Measurements from ENCODE around the gene ARHGAP26. TPM values are rescaled to one million over a fixed set of nuclear protein-coding genes. Genes with fewer than 3 reads are reported as not detected.

Gene ARHGAP26
- total and polyA plus RNA-seq, 7 experiments from 2014 or later = 10.5 to 123 (median 22.7) TPM

- Mint-ChIP-seq H3K36me3 (peaks cover 0 to 25% (median 21%) of the 10 kb centered on the region in 5 donors), H3K9me3 (no peaks in the 10 kb centered on the region), H3K27me3 (no peaks in the 10 kb centered on the region), H3K27ac (peak overlapping the region in 2 of 9 donors; percentile 24 to 84), H3K4me3 (no peak overlapping the region), H3K4me1 (peaks cover 24 to 71% (median 34%) of the 10 kb centered on the region in 7 donors)
- Histone ChIP-seq H3K27me3 (ENCODE audit: control insufficient read depth in 2 of 2, insufficient read depth in 2 of 2, low read length in 2 of 2) (no peaks in the 10 kb centered on the region), H3K36me3 (ENCODE audit: control insufficient read depth in 2 of 3, insufficient read depth in 3 of 3, low read length in 3 of 3) (no peaks in the 10 kb centered on the region), H3K4me3 (ENCODE audit: low read length) (no peak overlapping the region), H3K4me1 (ENCODE audit: control insufficient read depth in 2 of 2, insufficient read depth in 2 of 2, low read length in 2 of 2) (peaks cover 11 to 47% of the 10 kb centered on the region in 2 donors), H3K27ac (ENCODE audit: low read depth, low read length) (no peak overlapping the region), H3K9me3 (ENCODE audit: control insufficient read depth in 2 of 3, low read length in 3 of 3) (no peaks in the 10 kb centered on the region)
- no peak for ATAC-seq
- intact Hi-C loops (cut with micrococcal nuclease) = loop anchor here in 1 of 2 donors (5.0 kb wide), 1 partner anchor 55 kb away; no protein-coding TSS in a partner anchor
- no peak for DNase-seq
- ChIA-PET CTCF (no interaction called here), POLR2A (no interaction called here)
These were observed 457.1 kb downstream of the ARHGAP26 start for GRCh38 chr5:143227301-143227700.

GRCh38 chr5:143228597-143229293, 458.6 kb downstream of the ARHGAP26 start:
- Mint-ChIP-seq H3K9me3 (no peaks in the 10 kb centered on the region), H3K4me3 (peak overlapping the region in 1 of 10 donors; percentile 21), H3K4me1 (peaks cover 15 to 58% (median 24%) of the 10 kb centered on the region in 7 donors), H3K27me3 (peaks cover 0 to 2% (median 0%) of the 10 kb centered on the region in 5 donors), H3K36me3 (peaks cover 0 to 17% (median 11%) of the 10 kb centered on the region in 5 donors), H3K27ac (peak overlapping the region in 8 of 9 donors; percentile 60 to 92 (median 81))
- ChIA-PET POLR2A (no interaction called here), CTCF (no interaction called here)
- no peak overlapping the region for H3K4me3 ChIP-seq (ENCODE audit: low read length)
- H3K9me3 ChIP-seq (ENCODE audit: control insufficient read depth in 2 of 3, low read length in 3 of 3) = no peaks in the 10 kb centered on the region
- H3K27me3 ChIP-seq (ENCODE audit: control insufficient read depth in 2 of 2, insufficient read depth in 2 of 2, low read length in 2 of 2) = no peaks in the 10 kb centered on the region
- intact Hi-C loops (cut with micrococcal nuclease) = loop anchor here in 1 of 2 donors (5.0 kb wide), 1 partner anchor 54 kb away; no protein-coding TSS in a partner anchor
- H3K4me1 ChIP-seq (ENCODE audit: control insufficient read depth in 2 of 2, insufficient read depth in 2 of 2, low read length in 2 of 2) = peaks cover 11 to 35% of the 10 kb centered on the region in 2 donors
- ATAC-seq (no peak), DNase-seq (no peak)
- H3K27ac ChIP-seq (ENCODE audit: low read depth, low read length) = no peak overlapping the region
- no peaks in the 10 kb centered on the region for H3K36me3 ChIP-seq (ENCODE audit: control insufficient read depth in 2 of 3, insufficient read depth in 3 of 3, low read length in 3 of 3)

- intact Hi-C loops (cut with micrococcal nuclease) = loop anchor here in 1 of 2 donors (5.0 kb wide), 1 partner anchor 53 kb away; no protein-coding TSS in a partner anchor
- no peaks in the 10 kb centered on the region for H3K9me3 ChIP-seq (ENCODE audit: control insufficient read depth in 2 of 3, low read length in 3 of 3)
- Mint-ChIP-seq H3K4me1 (peaks cover 13 to 53% (median 24%) of the 10 kb centered on the region in 7 donors), H3K4me3 (peak overlapping the region; percentile 24 to 81 (median 58)), H3K27ac (peak overlapping the region; percentile 4 to 92 (median 82)), H3K36me3 (peaks cover 0 to 14% (median 6%) of the 10 kb centered on the region in 5 donors), H3K9me3 (no peaks in the 10 kb centered on the region), H3K27me3 (peaks cover 0 to 4% (median 0%) of the 10 kb centered on the region in 5 donors)
- DNase-seq (peak in 3 of 9 donors; percentile 2 to 42 (median 16)), ATAC-seq (peak; percentile 61)
- H3K4me1 ChIP-seq (ENCODE audit: control insufficient read depth in 2 of 2, insufficient read depth in 2 of 2, low read length in 2 of 2) = peaks cover 11 to 28% of the 10 kb centered on the region in 2 donors
- H3K4me3 ChIP-seq (ENCODE audit: low read length) = peak overlapping the region; percentile 19
- no peaks in the 10 kb centered on the region for H3K27me3 ChIP-seq (ENCODE audit: control insufficient read depth in 2 of 2, insufficient read depth in 2 of 2, low read length in 2 of 2)
- no peaks in the 10 kb centered on the region for H3K36me3 ChIP-seq (ENCODE audit: control insufficient read depth in 2 of 3, insufficient read depth in 3 of 3, low read length in 3 of 3)
- POLR2A ChIA-PET = no interaction called here
- CTCF ChIA-PET = no interaction called here
- peak overlapping the region; percentile 16 for H3K27ac ChIP-seq (ENCODE audit: low read depth, low read length)
These were observed 459.3 kb downstream of the ARHGAP26 start for GRCh38 chr5:143229426-143229895.

GRCh38 chr5:143229896-143230675, 459.9 kb downstream of the ARHGAP26 start:
- peaks cover 11 to 25% of the 10 kb centered on the region in 2 donors for H3K4me1 ChIP-seq (ENCODE audit: control insufficient read depth in 2 of 2, insufficient read depth in 2 of 2, low read length in 2 of 2)
- Mint-ChIP-seq H3K36me3 (peaks cover 0 to 10% (median 3%) of the 10 kb centered on the region in 5 donors), H3K4me3 (peak overlapping the region; percentile 24 to 81 (median 58)), H3K9me3 (no peaks in the 10 kb centered on the region), H3K27me3 (peaks cover 0 to 4% (median 0%) of the 10 kb centered on the region in 5 donors), H3K4me1 (peaks cover 13 to 49% (median 24%) of the 10 kb centered on the region in 7 donors), H3K27ac (peak overlapping the region; percentile 56 to 92 (median 82))
- CTCF ChIA-PET = no interaction called here
- DNase-seq (peak in 7 of 9 donors; percentile 14 to 65 (median 37)), ATAC-seq (peak; percentile 86)
- no peaks in the 10 kb centered on the region for H3K9me3 ChIP-seq (ENCODE audit: control insufficient read depth in 2 of 3, low read length in 3 of 3)
- peak overlapping the region; percentile 16 for H3K27ac ChIP-seq (ENCODE audit: low read depth, low read length)
- H3K27me3 ChIP-seq (ENCODE audit: control insufficient read depth in 2 of 2, insufficient read depth in 2 of 2, low read length in 2 of 2) = no peaks in the 10 kb centered on the region
- POLR2A ChIA-PET = no interaction called here
- no peaks in the 10 kb centered on the region for H3K36me3 ChIP-seq (ENCODE audit: control insufficient read depth in 2 of 3, insufficient read depth in 3 of 3, low read length in 3 of 3)
- H3K4me3 ChIP-seq (ENCODE audit: low read length) = peak overlapping the region; percentile 19
- intact Hi-C loops (cut with micrococcal nuclease) = loop anchor here (1.0 to 5.0 kb wide), 2 partner anchors 8 to 52 kb away; no protein-coding TSS in a partner anchor

GRCh38 chr5:143230676-143230996, 460.5 kb downstream of the ARHGAP26 start:
- Mint-ChIP-seq H3K4me3 (peak overlapping the region in 3 of 10 donors; percentile 13 to 58 (median 44)), H3K9me3 (no peaks in the 10 kb centered on the region), H3K27ac (peak overlapping the region in 3 of 9 donors; percentile 64 to 92 (median 92)), H3K36me3 (peaks cover 0 to 9% (median 2%) of the 10 kb centered on the region in 5 donors), H3K27me3 (peaks cover 0 to 4% (median 0%) of the 10 kb centered on the region in 5 donors), H3K4me1 (peaks cover 13 to 49% (median 24%) of the 10 kb centered on the region in 7 donors)
- ChIA-PET CTCF (no interaction called here), POLR2A (no interaction called here)
- H3K4me1 ChIP-seq (ENCODE audit: control insufficient read depth in 2 of 2, insufficient read depth in 2 of 2, low read length in 2 of 2) = peaks cover 11 to 25% of the 10 kb centered on the region in 2 donors
- H3K36me3 ChIP-seq (ENCODE audit: control insufficient read depth in 2 of 3, insufficient read depth in 3 of 3, low read length in 3 of 3) = no peaks in the 10 kb centered on the region
- no peak overlapping the region for H3K4me3 ChIP-seq (ENCODE audit: low read length)
- DNase-seq (peak in 1 of 9 donors; percentile 44), ATAC-seq (no peak)
- H3K9me3 ChIP-seq (ENCODE audit: control insufficient read depth in 2 of 3, low read length in 3 of 3) = no peaks in the 10 kb centered on the region
- intact Hi-C loops (cut with micrococcal nuclease) = loop anchor here (1.0 kb wide), 1 partner anchor 8 kb away; no protein-coding TSS in a partner anchor
- H3K27ac ChIP-seq (ENCODE audit: low read depth, low read length) = no peak overlapping the region
- H3K27me3 ChIP-seq (ENCODE audit: control insufficient read depth in 2 of 2, insufficient read depth in 2 of 2, low read length in 2 of 2) = no peaks in the 10 kb centered on the region

GRCh38 chr5:143231416-143231815, 461.2 kb downstream of the ARHGAP26 start:
- Mint-ChIP-seq H3K27ac (peak overlapping the region in 2 of 9 donors; percentile 92), H3K4me3 (no peak overlapping the region), H3K4me1 (peaks cover 13 to 49% (median 24%) of the 10 kb centered on the region in 7 donors), H3K27me3 (peaks cover 0 to 4% (median 0%) of the 10 kb centered on the region in 5 donors), H3K9me3 (peaks cover 0 to under 1% (median 0%) of the 10 kb centered on the region in 11 donors), H3K36me3 (peaks cover 0 to 7% (median 0%) of the 10 kb centered on the region in 5 donors)
- ChIA-PET POLR2A (no interaction called here), CTCF (no interaction called here)
- H3K36me3 ChIP-seq (ENCODE audit: control insufficient read depth in 2 of 3, insufficient read depth in 3 of 3, low read length in 3 of 3) = no peaks in the 10 kb centered on the region
- intact Hi-C loops (cut with micrococcal nuclease) = no loop called here
- H3K27ac ChIP-seq (ENCODE audit: low read depth, low read length) = no peak overlapping the region
- H3K27me3 ChIP-seq (ENCODE audit: control insufficient read depth in 2 of 2, insufficient read depth in 2 of 2, low read length in 2 of 2) = no peaks in the 10 kb centered on the region
- peaks cover 11 to 25% of the 10 kb centered on the region in 2 donors for H3K4me1 ChIP-seq (ENCODE audit: control insufficient read depth in 2 of 2, insufficient read depth in 2 of 2, low read length in 2 of 2)
- no peak for ATAC-seq
- H3K9me3 ChIP-seq (ENCODE audit: control insufficient read depth in 2 of 3, low read length in 3 of 3) = no peaks in the 10 kb centered on the region
- no peak overlapping the region for H3K4me3 ChIP-seq (ENCODE audit: low read length)
- DNase-seq = no peak

All from naive thymus-derived CD4-positive, alpha-beta T cell (primary cell).